Testis (tissue), 3 donors: ENCODE measurements around the gene RANBP17. TPM values are rescaled to one million over a fixed set of nuclear protein-coding genes. Genes with fewer than 3 reads are reported as not detected.
A peak's percentile ranks its signal among the peaks of the same experiment; 100 is the strongest.
"Not testable (repeated sequence)": the region's sequence is repeated elsewhere in the genome, so short reads cannot be mapped to it uniquely, and the experiment has no call there.

Experiments
- DNase-seq: peaks from one replicate; pipeline ENCODE4 v3.0.0-alpha.2; 2019
- H3K27ac ChIP-seq, 2 donors: fragments of 200-600 bp; sonication (generic); one replicate each; pipeline ENCODE4 v1.5.1; 2019
- H3K27me3 ChIP-seq: fragments of 200-600 bp; sonication (generic); one replicate; pipeline ENCODE4 v1.5.1; 2019
- H3K36me3 ChIP-seq: fragments of 200-600 bp; sonication (generic); one replicate; pipeline ENCODE4 v1.5.1; 2017; ENCODE audit warnings: low read depth; ENCODE audit errors: missing control alignments
- H3K4me1 ChIP-seq: fragments of 200-600 bp; sonication (generic); one replicate; pipeline ENCODE4 v1.5.1; 2019
- H3K4me3 ChIP-seq, 2 donors: fragments of 200-600 bp; sonication (generic); one replicate each; pipeline ENCODE4 v1.5.1; 2017 to 2019
- H3K9me3 ChIP-seq: fragments of 200-600 bp; sonication (generic); one replicate; pipeline ENCODE4 v1.5.1; 2017
- CTCF ChIP-seq, 3 experiments: fragments of 450-650 bp in 2 of 3; fragments of 200-600 bp in 1 of 3; sonication (generic) in 1 of 3; IDR thresholded peaks; one replicate each; pipeline ENCODE4 v1.5.1; 2016 to 2019; ENCODE audit warnings: antibody characterized with exemption in 3 of 3, mild to moderate bottlenecking in 2 of 3, moderate library complexity in 1 of 3
- POLR2A ChIP-seq: fragments of 450-650 bp; IDR thresholded peaks from one replicate; pipeline ENCODE4 v1.6.1; 2017; ENCODE audit warnings: antibody characterized with exemption, mild to moderate bottlenecking, moderate library complexity
- WGBS, 2 donors: methylation state at CpG; one replicate each; pipeline ENCODE4 v1.1.5; 2018; 5-methylcytosine and 5-hydroxymethylcytosine counted together
- intact Hi-C: fragments of 100-400 bp; cut with DNase I; formaldehyde crosslinking; loops from one replicate; pipeline ENCODE4 v1.15.1; 2023; ENCODE audit warnings: low total_unique reads
- polyA plus RNA-seq: library from polyadenylated mRNA; stranded (reverse); fragments of 350-450 nt; fragmentation: Illumina TruSeq; extraction: RNeasy Lipid Tissue Mini Kit (QIAGEN cat#74804); gene quantifications from one replicate; pipeline ENCODE4 v1.2.3, GENCODE V29; 2014; ENCODE audit warnings: low read depth, low replicate concordance; ENCODE audit not compliant: insufficient read depth
- total RNA-seq, 2 donors: library from RNA; depleted of rRNA; stranded (reverse); fragments of >200 nt; gene quantifications; one replicate each; pipeline ENCODE4 v1.2.3, GENCODE V29; 2016

RANBP17 gene
- total and polyA plus RNA-seq, 3 donors from 2014 or later, result 34.1 to 63.9 (median 58.2) TPM

DNA sequence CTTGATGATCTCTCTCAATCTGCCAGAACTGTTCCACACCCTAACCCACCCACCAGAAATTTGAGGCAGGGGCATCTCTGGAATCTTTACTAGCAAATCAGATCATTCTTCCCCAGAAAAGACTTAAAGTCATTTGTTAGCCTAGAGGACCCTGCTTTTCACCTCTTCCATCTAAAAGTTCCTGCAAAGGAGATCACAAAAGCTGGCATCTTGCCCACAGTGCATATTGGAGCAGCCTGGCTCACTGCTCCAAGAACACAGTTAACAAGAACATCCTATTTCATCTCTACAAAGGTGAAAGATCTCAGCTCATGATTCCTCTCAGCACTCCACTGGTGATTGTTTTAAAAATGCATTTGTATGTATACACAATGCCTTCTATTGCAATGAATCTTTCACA lies 42.0 kb upstream of the RANBP17 start:
- intact Hi-C loops, result no loop called here
- Histone ChIP-seq H3K4me3 (no peak overlapping the region), H3K27ac (no peak overlapping the region), H3K4me1 (no peaks in the 10 kb centered on the region), H3K36me3 (no peaks in the 10 kb centered on the region), H3K27me3 (no peaks in the 10 kb centered on the region), H3K9me3 (no peaks in the 10 kb centered on the region)
- TF ChIP-seq POLR2A (no peak), CTCF (IDR thresholded peaks at IDR 0.05) (no peak)
- DNase-seq, result peak; percentile 34

GRCh38 chr5:170821257-170821800 lies 40.5 kb upstream of the RANBP17 start:
- H3K27ac ChIP-seq, result no peak overlapping the region
- WGBS, 2 donors, result 45 to 72% methylated on average over 4 of the region's 4 CpGs

GRCh38 chr5:170826117-170826516 lies 35.7 kb upstream of the RANBP17 start:
- no peaks in the 10 kb centered on the region for H3K4me1 ChIP-seq
- no peaks in the 10 kb centered on the region for H3K9me3 ChIP-seq
- DNase-seq, result no peak
- no peak overlapping the region for H3K27ac ChIP-seq
- intact Hi-C loops, result no loop called here
- H3K27me3 ChIP-seq, result no peaks in the 10 kb centered on the region
- TF ChIP-seq CTCF (IDR thresholded peaks at IDR 0.05), result no peak
- no peak for TF ChIP-seq POLR2A
- H3K36me3 ChIP-seq, result no peaks in the 10 kb centered on the region
- 69 to 90% methylated on average over 2 of the region's 2 CpGs for WGBS, 2 donors
- H3K4me3 ChIP-seq, result no peak overlapping the region

More at GRCh38 chr5:170821257-170821800, 40.5 kb upstream of the RANBP17 start:
- Histone ChIP-seq H3K36me3 (no peaks in the 10 kb centered on the region), H3K4me3 (no peak overlapping the region), H3K27me3 (no peaks in the 10 kb centered on the region), H3K4me1 (no peaks in the 10 kb centered on the region), H3K9me3 (no peaks in the 10 kb centered on the region)
- no peak for TF ChIP-seq CTCF (IDR thresholded peaks at IDR 0.05)
- TF ChIP-seq POLR2A, result no peak
- DNase-seq, result no peak
- intact Hi-C loops, result no loop called here

DNA sequence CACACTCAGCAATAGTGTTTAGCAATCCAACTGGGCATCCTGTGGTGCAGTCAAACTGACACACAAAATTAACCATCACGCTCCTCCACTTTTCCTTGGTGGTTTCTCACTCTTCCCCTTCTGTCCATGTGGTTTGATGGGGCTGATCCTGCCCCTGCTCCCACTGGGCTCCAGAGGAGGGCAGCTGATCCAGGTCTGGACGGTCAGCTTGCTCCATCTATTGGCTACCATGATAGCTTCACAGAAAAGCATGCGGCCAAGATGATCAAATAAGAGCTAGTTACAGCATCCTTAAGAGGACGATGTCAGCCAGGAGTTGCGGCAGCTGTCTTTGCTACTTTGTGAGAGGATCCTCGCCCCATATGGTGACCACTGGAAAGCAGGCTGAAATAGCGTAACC lies 29.6 kb upstream of the RANBP17 start:
- no peak for TF ChIP-seq CTCF (IDR thresholded peaks at IDR 0.05)
- TF ChIP-seq POLR2A, result no peak
- Histone ChIP-seq H3K4me1 (no peaks in the 10 kb centered on the region), H3K27me3 (no peaks in the 10 kb centered on the region), H3K9me3 (no peaks in the 10 kb centered on the region), H3K27ac (no peak overlapping the region), H3K4me3 (no peak overlapping the region), H3K36me3 (no peaks in the 10 kb centered on the region)
- 79 to 84% methylated on average over 7 of the region's 7 CpGs for WGBS, 2 donors
- intact Hi-C loops, result no loop called here
- DNase-seq, result no peak

GRCh38 chr5:170833981-170834380 lies 27.8 kb upstream of the RANBP17 start:
- H3K36me3 ChIP-seq, H3K27ac ChIP-seq, H3K27me3 ChIP-seq, H3K4me1 ChIP-seq, H3K4me3 ChIP-seq, H3K9me3 ChIP-seq, intact Hi-C loops, DNase-seq: not testable (repeated sequence)
- 93 to 97% methylated on average over 2 of the region's 2 CpGs for WGBS, 2 donors
